Parathyroid adenoma (tissue), 2 donors: ENCODE results near the gene ZC3H6.

Source experiments
- H2AFZ ChIP-seq: fragments of 300-600 bp; sonication (generic); one replicate; pipeline ENCODE4 v1.7.0; 2017; ENCODE audit warnings: antibody characterized with exemption, mild to moderate bottlenecking
- H3K27ac ChIP-seq: fragments of 300-600 bp; sonication (generic); one replicate; pipeline ENCODE4 v1.7.0; 2017
- H3K27me3 ChIP-seq: fragments of 300-600 bp; sonication (generic); one replicate; pipeline ENCODE4 v1.7.0; 2017; ENCODE audit warnings: low read length; ENCODE audit not compliant: control insufficient read depth, insufficient read depth
- H3K36me3 ChIP-seq: fragments of 300-600 bp; sonication (generic); one replicate; pipeline ENCODE4 v1.7.0; 2017; ENCODE audit warnings: low read length; ENCODE audit not compliant: control insufficient read depth, insufficient read depth
- H3K4me1 ChIP-seq: fragments of 300-600 bp; sonication (generic); one replicate; pipeline ENCODE4 v1.7.0; 2017; ENCODE audit warnings: control low read depth
- H3K4me2 ChIP-seq: fragments of 300-600 bp; sonication (generic); one replicate; pipeline ENCODE4 v1.7.0; 2017; ENCODE audit warnings: low read length
- H3K4me3 ChIP-seq: fragments of 300-600 bp; sonication (generic); one replicate; pipeline ENCODE4 v1.7.0; 2017; ENCODE audit warnings: low read depth, low read length
- H3K79me2 ChIP-seq: fragments of 300-600 bp; sonication (generic); one replicate; pipeline ENCODE4 v1.7.0; 2017; ENCODE audit warnings: control low read depth
- H3K9ac ChIP-seq: fragments of 300-600 bp; sonication (generic); one replicate; pipeline ENCODE4 v1.7.0; 2017; ENCODE audit warnings: mild to moderate bottlenecking
- H3K9me3 ChIP-seq: fragments of 300-600 bp; sonication (generic); one replicate; pipeline ENCODE4 v1.7.0; 2017; ENCODE audit warnings: low read length; ENCODE audit not compliant: control insufficient read depth
- TF ChIP-seq, protein P1 (sequence below): fragments of 300-600 bp; sonication (generic); IDR thresholded peaks from one replicate; pipeline ENCODE4 v1.7.0; 2017; ENCODE audit warnings: antibody characterized with exemption, mild to moderate bottlenecking
- donor health status: primary hyperparathyroidism.

The ZC3H6 gene

GRCh38 chr2:112332123-112332696 lies 56.8 kb downstream of the ZC3H6 start:
- Histone ChIP-seq H2AFZ (no peak overlapping the region), H3K79me2 (no peaks in the 10 kb centered on the region), H3K4me3 (no peak overlapping the region), H3K9me3 (no peaks in the 10 kb centered on the region), H3K9ac (no peak overlapping the region), H3K27ac (no peak overlapping the region), H3K27me3 (no peaks in the 10 kb centered on the region), H3K4me1 (no peaks in the 10 kb centered on the region), H3K4me2 (no peak overlapping the region), H3K36me3 (no peaks in the 10 kb centered on the region)
- TF ChIP-seq, protein P1, sequence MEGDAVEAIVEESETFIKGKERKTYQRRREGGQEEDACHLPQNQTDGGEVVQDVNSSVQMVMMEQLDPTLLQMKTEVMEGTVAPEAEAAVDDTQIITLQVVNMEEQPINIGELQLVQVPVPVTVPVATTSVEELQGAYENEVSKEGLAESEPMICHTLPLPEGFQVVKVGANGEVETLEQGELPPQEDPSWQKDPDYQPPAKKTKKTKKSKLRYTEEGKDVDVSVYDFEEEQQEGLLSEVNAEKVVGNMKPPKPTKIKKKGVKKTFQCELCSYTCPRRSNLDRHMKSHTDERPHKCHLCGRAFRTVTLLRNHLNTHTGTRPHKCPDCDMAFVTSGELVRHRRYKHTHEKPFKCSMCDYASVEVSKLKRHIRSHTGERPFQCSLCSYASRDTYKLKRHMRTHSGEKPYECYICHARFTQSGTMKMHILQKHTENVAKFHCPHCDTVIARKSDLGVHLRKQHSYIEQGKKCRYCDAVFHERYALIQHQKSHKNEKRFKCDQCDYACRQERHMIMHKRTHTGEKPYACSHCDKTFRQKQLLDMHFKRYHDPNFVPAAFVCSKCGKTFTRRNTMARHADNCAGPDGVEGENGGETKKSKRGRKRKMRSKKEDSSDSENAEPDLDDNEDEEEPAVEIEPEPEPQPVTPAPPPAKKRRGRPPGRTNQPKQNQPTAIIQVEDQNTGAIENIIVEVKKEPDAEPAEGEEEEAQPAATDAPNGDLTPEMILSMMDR: no peak

GRCh38 chr2:112335600-112335999 lies 60.2 kb downstream of the ZC3H6 start:
- Histone ChIP-seq H3K4me3 (no peak overlapping the region), H3K4me1 (no peaks in the 10 kb centered on the region), H3K27me3 (no peaks in the 10 kb centered on the region), H3K9ac (no peak overlapping the region), H3K36me3 (no peaks in the 10 kb centered on the region), H3K4me2 (no peak overlapping the region), H3K9me3 (no peaks in the 10 kb centered on the region), H3K27ac (no peak overlapping the region), H2AFZ (no peak overlapping the region), H3K79me2 (no peaks in the 10 kb centered on the region)
- TF ChIP-seq, protein P1: no peak

- Histone ChIP-seq H3K27me3 (no peaks in the 10 kb centered on the region), H3K79me2 (no peaks in the 10 kb centered on the region), H2AFZ (no peak overlapping the region), H3K9me3 (no peaks in the 10 kb centered on the region), H3K4me2 (no peak overlapping the region), H3K4me3 (no peak overlapping the region), H3K4me1 (no peaks in the 10 kb centered on the region), H3K27ac (no peak overlapping the region), H3K9ac (no peak overlapping the region), H3K36me3 (no peaks in the 10 kb centered on the region)
- TF ChIP-seq, protein P1: no peak
These were observed 64.6 kb downstream of the ZC3H6 start for GRCh38 chr2:112339986-112340385.

DNA sequence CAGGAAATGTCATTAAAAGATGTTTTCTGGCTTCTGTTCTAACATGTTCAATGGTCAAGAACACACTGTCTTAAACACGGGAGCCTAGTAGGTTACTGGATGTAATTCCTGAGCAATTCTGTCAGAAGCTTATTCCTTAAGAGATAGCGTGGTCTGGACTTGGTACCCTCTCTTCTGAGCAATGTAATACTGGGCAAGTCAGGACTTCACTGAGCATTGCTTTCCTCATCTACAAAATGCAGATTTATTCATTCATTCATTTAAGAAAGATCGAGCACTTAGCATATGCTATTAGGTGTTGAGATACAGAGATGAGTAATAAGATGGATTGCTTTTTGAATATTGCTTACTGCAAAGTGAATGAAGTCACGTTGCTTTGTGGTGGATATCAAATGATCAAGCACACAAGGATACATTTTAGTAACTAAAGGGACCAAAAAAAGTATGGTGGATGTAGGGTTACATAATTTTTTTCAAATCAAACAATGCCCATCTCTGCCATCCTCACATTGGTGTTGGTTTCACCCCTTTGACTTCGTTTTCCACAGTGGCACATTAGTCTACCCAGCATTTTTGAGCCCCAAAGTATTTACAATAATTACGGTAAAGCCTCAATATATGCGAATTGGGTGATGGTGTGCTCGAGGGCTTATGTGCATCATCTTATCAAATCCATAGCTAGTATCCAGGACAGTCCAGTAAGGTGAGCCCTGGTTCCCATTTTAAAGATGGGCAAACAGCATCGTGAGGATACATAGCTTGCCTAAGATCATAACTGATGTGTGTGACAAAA lies 65.3 kb downstream of the ZC3H6 start:
- no peaks in the 10 kb centered on the region for H3K79me2 ChIP-seq
- H3K4me2 ChIP-seq: no peak overlapping the region
- H3K4me3 ChIP-seq: no peak overlapping the region
- no peaks in the 10 kb centered on the region for H3K4me1 ChIP-seq
- no peaks in the 10 kb centered on the region for H3K27me3 ChIP-seq
- TF ChIP-seq, protein P1: no peak
- no peak overlapping the region for H3K9ac ChIP-seq
- H3K27ac ChIP-seq: no peak overlapping the region
- H3K36me3 ChIP-seq: no peaks in the 10 kb centered on the region
- H3K9me3 ChIP-seq: no peaks in the 10 kb centered on the region
- no peak overlapping the region for H2AFZ ChIP-seq
